ENCODE data around the gene ATF7IP2.

DNA sequence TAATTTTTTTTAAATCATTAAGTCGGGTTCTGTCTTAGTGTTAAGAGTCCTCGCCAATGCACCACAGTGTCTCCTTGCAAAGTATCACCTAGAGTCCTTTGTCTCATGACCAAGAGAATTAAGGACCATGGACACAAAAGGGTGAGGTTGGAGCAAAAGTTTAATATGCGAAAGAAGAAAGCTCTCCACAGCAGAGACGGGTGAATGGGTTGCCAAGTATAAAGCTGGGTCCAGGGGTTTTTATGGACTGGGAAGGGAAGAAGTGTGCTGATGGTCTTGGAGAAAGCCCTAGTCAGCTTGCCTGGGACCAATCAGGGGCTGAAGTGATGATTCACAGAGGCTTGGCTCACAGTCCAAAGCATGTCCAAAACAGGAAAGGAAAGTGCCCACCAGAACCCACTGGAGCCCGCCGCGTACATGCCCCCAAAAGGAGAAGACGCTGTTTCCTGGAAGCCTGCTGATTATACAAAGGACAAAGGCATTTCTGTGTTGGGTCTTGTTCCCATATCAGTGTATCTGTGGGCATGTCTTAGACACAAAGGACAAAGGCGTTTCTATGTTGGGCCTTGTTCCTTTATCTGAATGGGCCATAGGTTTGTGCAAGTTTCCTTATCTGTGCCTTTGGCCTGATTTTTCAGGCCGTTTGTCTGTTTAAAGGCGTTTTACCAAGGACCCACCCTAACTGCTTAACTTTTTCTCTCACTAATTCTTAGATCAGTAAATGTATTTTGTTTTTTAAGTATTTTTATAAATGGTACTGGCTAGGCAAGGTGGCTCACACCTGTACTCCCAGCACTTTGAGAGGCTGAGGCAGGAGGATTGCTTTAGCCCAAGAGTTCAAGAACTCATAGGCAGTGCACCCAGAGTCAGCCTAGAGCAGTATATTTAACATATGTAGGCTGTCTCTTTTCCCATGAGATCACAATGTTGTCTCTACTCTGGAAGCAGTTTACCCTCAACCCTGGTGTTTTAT lies 28.7 kb upstream of the ATF7IP2 start:
- TF ChIP-seq POLR2A (IDR thresholded peaks at IDR 0.05), result no peak
- TF ChIP-seq, protein P1, sequence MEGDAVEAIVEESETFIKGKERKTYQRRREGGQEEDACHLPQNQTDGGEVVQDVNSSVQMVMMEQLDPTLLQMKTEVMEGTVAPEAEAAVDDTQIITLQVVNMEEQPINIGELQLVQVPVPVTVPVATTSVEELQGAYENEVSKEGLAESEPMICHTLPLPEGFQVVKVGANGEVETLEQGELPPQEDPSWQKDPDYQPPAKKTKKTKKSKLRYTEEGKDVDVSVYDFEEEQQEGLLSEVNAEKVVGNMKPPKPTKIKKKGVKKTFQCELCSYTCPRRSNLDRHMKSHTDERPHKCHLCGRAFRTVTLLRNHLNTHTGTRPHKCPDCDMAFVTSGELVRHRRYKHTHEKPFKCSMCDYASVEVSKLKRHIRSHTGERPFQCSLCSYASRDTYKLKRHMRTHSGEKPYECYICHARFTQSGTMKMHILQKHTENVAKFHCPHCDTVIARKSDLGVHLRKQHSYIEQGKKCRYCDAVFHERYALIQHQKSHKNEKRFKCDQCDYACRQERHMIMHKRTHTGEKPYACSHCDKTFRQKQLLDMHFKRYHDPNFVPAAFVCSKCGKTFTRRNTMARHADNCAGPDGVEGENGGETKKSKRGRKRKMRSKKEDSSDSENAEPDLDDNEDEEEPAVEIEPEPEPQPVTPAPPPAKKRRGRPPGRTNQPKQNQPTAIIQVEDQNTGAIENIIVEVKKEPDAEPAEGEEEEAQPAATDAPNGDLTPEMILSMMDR (IDR thresholded peaks at IDR 0.05), result no peak

Measured in adrenal gland (tissue), 5 donors.